Cardiac fibroblast (primary cell): ENCODE data around the gene PPARD.
A peak's percentile ranks its signal among the peaks of the same experiment; 100 is the strongest.

ENCODE experiments used
- DNase-seq, 2 donors: peaks; one replicate each; pipeline versions ENCODE4 v3.0.0 to v3.0.0-alpha.2; 2010; ENCODE audit warnings: low read depth in 2 of 2
- H3K4me3 ChIP-seq, 2 donors: replicated peaks in 1 of 2; 1 replicate in 1 of 2; 2 replicates in 1 of 2; pipeline ENCODE4 v1.5.1; 2011; ENCODE audit warnings: low read depth in 2 of 2, low read length in 2 of 2, mild to moderate bottlenecking in 2 of 2, moderate library complexity in 1 of 2
- CTCF ChIP-seq: IDR thresholded peaks from one replicate; pipeline ENCODE4 v1.5.1; 2011; ENCODE audit warnings: low read depth, mild to moderate bottlenecking, low read length, inconsistent platforms

PPARD gene

GRCh38 chr6:35461270-35461669 is 118.9 kb downstream of the PPARD start:
- no peak for TF ChIP-seq CTCF
- H3K4me3 ChIP-seq: no peak overlapping the region
- DNase-seq: no peak

DNA sequence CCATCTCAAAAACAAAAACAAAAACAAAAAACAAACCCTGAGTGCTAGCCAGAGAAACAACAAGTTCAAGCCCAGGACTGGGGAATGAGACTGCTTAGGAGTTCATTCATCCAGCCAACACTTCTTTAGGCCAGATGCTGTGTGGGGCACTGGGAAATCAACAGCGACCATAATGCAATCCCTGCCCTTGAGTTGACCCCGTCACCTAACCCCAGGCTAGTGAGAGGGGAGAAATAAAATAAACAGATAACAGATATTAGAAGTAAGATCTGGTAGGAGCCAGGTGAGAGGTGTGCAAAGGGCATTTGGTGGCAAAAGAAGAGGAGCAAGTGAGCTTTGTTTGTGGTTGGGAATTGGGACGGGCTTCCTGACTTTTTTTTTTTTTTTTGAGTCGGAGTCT is 120.9 kb downstream of the PPARD start:
- no peak for DNase-seq
- no peak overlapping the region for H3K4me3 ChIP-seq
- no peak for TF ChIP-seq CTCF

DNA sequence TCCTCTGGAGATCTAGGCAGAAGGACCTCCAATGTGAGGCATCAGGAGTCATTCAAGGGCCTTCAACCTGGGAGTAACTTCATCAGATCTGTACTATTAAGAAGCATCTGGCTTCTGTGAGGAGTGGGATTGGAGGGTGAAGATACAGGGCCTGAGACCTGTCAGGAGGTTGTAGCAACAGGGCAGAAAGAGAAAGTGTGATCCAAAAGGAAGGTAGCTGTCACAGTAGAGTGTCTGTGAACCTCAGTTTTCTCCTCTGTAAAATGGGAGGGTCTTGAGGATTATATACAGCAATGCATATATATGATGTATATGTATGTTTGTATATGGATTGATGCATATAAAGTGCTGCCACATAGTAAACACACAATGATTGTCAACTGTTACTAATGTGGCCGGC is 123.3 kb downstream of the PPARD start:
- H3K4me3 ChIP-seq: no peak overlapping the region
- DNase-seq: no peak
- TF ChIP-seq CTCF: no peak

DNA sequence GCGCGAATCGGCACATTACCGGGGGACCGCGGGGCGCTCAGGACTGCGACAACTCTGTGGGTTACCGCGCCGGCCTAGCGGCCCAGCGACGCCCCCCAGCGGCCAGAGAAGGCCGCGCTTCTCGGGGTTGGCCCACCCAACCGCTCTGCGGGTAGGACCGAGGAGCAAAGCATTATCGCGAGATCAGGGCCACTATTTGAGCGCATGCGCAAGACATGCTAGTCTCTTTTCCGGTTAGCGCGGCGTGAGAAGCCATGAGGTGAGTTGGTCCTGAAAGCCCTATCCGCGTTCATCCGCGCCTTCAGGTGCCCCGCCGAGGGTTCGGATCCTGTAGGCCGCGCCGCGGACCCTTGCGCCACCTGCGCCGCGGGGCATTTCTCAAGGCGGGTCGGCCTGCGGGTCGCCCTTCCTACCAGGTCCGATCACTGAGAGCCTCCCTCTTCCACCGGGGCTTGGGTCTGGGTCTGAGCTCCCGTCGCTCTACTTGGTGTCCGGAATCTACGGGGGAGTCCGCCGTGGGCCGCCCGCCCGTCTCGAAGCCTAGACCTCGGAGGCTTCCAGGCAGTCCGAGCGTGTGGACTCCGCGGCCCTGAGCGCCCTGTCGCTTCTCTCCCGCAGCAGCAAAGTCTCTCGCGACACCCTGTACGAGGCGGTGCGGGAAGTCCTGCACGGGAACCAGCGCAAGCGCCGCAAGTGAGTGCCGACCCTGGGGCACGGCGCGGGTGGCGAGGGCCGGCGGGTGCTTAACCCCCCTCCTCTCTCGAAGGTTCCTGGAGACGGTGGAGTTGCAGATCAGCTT is 126.0 kb downstream of the PPARD start, which contains the start of gene RPL10A:
RPL10A (plus strand) TSS at position 221 of the 799 bp plus-strand sequence; CDS start at position 255, 34 bp downstream.
- peak; percentile 97 for TF ChIP-seq CTCF
- peak; percentile 98 for DNase-seq
- peak within 1 kb of the TSS; percentile 81 to 94 for H3K4me3 ChIP-seq

DNA sequence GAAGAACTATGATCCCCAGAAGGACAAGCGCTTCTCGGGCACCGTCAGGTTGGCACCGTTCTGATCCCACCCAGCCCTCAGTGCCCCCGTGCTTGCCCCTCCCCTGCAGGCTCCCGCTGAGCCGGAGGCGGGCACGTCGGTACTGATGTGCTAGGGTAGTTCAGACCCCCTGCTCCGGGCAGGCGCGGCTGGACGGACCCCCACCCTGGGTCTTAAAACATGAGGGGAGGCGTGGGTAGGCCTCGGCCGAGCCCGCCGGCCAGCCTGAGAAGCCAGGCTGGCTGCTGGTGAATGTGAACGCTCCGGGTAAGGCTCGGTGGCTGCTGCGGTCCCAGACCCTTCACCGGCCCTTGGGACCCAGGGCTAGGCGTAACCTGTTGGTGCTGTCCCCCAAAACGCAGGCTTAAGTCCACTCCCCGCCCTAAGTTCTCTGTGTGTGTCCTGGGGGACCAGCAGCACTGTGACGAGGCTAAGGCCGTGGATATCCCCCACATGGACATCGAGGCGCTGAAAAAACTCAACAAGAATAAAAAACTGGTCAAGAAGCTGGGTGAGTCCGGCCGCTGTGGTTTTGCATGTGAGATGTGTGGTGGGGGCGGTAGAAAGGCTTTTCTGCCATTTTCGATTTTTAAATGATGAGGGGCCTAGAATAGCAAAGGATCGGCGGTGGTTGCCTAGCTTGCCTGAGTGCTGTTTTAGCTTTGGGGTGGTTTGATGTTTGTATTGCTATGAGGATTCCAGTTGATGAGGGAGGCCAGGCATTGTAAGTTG is 126.8 kb downstream of the PPARD start:
- no peak for TF ChIP-seq CTCF
- peak overlapping the region; percentile 81 to 94 for H3K4me3 ChIP-seq
- no peak for DNase-seq

GRCh38 chr6:35469751-35470662 is 127.6 kb downstream of the PPARD start:
- peak in 1 of 2 donors; percentile 36 for DNase-seq
- no peak for TF ChIP-seq CTCF
- peak overlapping the region; percentile 81 to 94 for H3K4me3 ChIP-seq
